SK-N-SH treated with all-trans-retinoic acid at 6 μM for 48 hours (cell line): ENCODE data around the gene KCNK4.
"Not testable (repeated sequence)": the region's sequence is repeated elsewhere in the genome, so short reads cannot be mapped to it uniquely, and the experiment has no call there.

Source experiments
- ATAC-seq: fragments of 200-7000 bp; cut with Tn5 transposase; 3 replicates; pipeline ENCODE4 v1.9.1; 2020; ENCODE audit warnings: mild to moderate bottlenecking, moderate library complexity
- ARNTL ChIP-seq: fragments of 450-650 bp; formaldehyde crosslinking; IDR thresholded peaks from 2 replicates; pipeline ENCODE4 v1.5.0; 2020; ENCODE audit warnings: low read depth, mild to moderate bottlenecking, moderate library complexity, borderline replicate concordance
- ESRRG ChIP-seq: fragments of 250-450 bp; sonication (Bioruptor Pico); IDR thresholded peaks from 2 replicates; pipeline ENCODE4 v1.6.1; 2021; ENCODE audit warnings: mild to moderate bottlenecking
- GLIS3 ChIP-seq: fragments of 250-450 bp; sonication (Bioruptor Pico); IDR thresholded peaks from 2 replicates; pipeline ENCODE4 v1.5.0; 2020; ENCODE audit warnings: mild to moderate bottlenecking, moderate library complexity
- ISL1 ChIP-seq: fragments of 250-450 bp; sonication (Bioruptor Pico); IDR thresholded peaks from 2 replicates; pipeline ENCODE4 v2.1.2; 2022; ENCODE audit warnings: mild to moderate bottlenecking, moderate library complexity
- OSR1 ChIP-seq: fragments of 250-450 bp; sonication (Bioruptor Pico); IDR thresholded peaks from 2 replicates; pipeline ENCODE4 v1.8.0; 2022; ENCODE audit warnings: moderate library complexity, mild to moderate bottlenecking, inconsistent platforms
- PPARA ChIP-seq: fragments of 250-450 bp; sonication (Bioruptor Pico); IDR thresholded peaks from 2 replicates; pipeline ENCODE4 v1.5.0; 2020; ENCODE audit warnings: mild to moderate bottlenecking, borderline replicate concordance
- RARB ChIP-seq: fragments of 250-450 bp; sonication (Bioruptor Pico); IDR thresholded peaks from 2 replicates; pipeline ENCODE4 v1.8.0; 2021; ENCODE audit warnings: mild to moderate bottlenecking, moderate library complexity
- SNAI2 ChIP-seq: fragments of 250-450 bp; sonication (Bioruptor Pico); IDR thresholded peaks from 2 replicates; pipeline ENCODE4 v1.5.0; 2020; ENCODE audit warnings: mild to moderate bottlenecking, moderate library complexity
- TOX ChIP-seq: fragments of 250-450 bp; sonication (Bioruptor Pico); IDR thresholded peaks from 2 replicates; pipeline ENCODE4 v1.8.0; 2021; ENCODE audit warnings: mild to moderate bottlenecking, moderate library complexity, borderline replicate concordance
- ZC3H10 ChIP-seq: fragments of 250-450 bp; sonication (Bioruptor Pico); IDR thresholded peaks from 2 replicates; pipeline ENCODE4 v1.5.1; 2021; ENCODE audit warnings: mild to moderate bottlenecking, moderate library complexity
- ZFP3 ChIP-seq: fragments of 250-450 bp; sonication (Bioruptor Pico); IDR thresholded peaks from 2 replicates; pipeline ENCODE4 v1.5.0; 2020; ENCODE audit warnings: mild to moderate bottlenecking, moderate library complexity
- ZNF565 ChIP-seq: fragments of 450-650 bp; formaldehyde crosslinking; conservative IDR thresholded peaks from 2 replicates; pipeline ENCODE4 v1.5.0; 2020; ENCODE audit warnings: low read depth, mild to moderate bottlenecking, moderate library complexity
- ZNF70 ChIP-seq: fragments of 450-650 bp; formaldehyde crosslinking; IDR thresholded peaks from 2 replicates; pipeline ENCODE4 v1.5.0; 2020; ENCODE audit warnings: mild to moderate bottlenecking, moderate library complexity
- TF ChIP-seq, protein P1 (sequence below): fragments of 250-450 bp; sonication (Bioruptor Pico); IDR thresholded peaks from 2 replicates; pipeline ENCODE4 v1.8.0; 2020; ENCODE audit warnings: mild to moderate bottlenecking, moderate library complexity, borderline replicate concordance
- TF ChIP-seq, protein P2 (sequence below): fragments of 250-450 bp; sonication (Bioruptor Pico); IDR thresholded peaks from 2 replicates; pipeline ENCODE4 v1.5.1; 2021; ENCODE audit warnings: mild to moderate bottlenecking, moderate library complexity
- TF ChIP-seq, protein P3 (sequence below): fragments of 250-450 bp; sonication (Bioruptor Pico); IDR thresholded peaks from 2 replicates; pipeline ENCODE4 v1.8.0; 2021; ENCODE audit warnings: low read depth, mild to moderate bottlenecking, moderate library complexity, borderline replicate concordance
- TF ChIP-seq, protein P4 (sequence below): fragments of 250-450 bp; sonication (Bioruptor Pico); IDR thresholded peaks from 2 replicates; pipeline ENCODE4 v1.5.0; 2020; ENCODE audit warnings: mild to moderate bottlenecking, moderate library complexity

KCNK4 gene

DNA sequence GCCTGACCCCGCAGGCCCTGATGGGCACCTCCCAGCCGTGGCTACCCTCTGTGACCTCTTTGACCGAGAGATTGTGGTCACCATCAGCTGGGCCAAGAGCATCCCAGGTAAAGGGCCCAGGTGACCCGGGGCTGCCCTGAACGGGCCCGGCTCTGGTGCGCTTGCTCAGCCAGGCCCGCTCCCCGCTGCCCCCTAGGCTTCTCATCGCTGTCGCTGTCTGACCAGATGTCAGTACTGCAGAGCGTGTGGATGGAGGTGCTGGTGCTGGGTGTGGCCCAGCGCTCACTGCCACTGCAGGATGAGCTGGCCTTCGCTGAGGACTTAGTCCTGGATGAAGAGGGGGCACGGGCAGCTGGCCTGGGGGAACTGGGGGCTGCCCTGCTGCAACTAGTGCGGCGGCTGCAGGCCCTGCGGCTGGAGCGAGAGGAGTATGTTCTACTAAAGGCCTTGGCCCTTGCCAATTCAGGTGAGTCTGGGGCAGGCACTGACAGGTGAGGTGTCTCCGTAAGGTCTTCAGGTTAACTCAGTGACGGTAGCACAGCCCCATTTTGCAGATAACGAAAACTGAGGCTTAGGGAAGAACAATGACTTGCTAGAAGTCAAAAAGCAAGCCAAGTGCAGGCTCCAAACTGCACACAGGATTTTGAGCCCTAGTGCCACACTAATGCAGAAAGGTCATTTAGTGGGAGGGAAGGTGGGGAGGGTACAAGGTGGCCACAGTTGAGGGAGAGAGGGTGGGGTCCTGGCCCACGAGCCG is 23.9 kb downstream of the KCNK4 start (continued):
- no peak for TF ChIP-seq ESRRG (CRISPR knock-in tag)

DNA sequence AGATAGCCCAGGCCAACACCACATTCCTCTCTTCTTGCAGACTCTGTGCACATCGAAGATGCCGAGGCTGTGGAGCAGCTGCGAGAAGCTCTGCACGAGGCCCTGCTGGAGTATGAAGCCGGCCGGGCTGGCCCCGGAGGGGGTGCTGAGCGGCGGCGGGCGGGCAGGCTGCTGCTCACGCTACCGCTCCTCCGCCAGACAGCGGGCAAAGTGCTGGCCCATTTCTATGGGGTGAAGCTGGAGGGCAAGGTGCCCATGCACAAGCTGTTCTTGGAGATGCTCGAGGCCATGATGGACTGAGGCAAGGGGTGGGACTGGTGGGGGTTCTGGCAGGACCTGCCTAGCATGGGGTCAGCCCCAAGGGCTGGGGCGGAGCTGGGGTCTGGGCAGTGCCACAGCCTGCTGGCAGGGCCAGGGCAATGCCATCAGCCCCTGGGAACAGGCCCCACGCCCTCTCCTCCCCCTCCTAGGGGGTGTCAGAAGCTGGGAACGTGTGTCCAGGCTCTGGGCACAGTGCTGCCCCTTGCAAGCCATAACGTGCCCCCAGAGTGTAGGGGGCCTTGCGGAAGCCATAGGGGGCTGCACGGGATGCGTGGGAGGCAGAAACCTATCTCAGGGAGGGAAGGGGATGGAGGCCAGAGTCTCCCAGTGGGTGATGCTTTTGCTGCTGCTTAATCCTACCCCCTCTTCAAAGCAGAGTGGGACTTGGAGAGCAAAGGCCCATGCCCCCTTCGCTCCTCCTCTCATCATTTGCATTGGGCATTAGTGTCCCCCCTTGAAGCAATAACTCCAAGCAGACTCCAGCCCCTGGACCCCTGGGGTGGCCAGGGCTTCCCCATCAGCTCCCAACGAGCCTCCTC is 24.8 kb downstream of the KCNK4 start:
- ATAC-seq = not testable (repeated sequence)

DNA sequence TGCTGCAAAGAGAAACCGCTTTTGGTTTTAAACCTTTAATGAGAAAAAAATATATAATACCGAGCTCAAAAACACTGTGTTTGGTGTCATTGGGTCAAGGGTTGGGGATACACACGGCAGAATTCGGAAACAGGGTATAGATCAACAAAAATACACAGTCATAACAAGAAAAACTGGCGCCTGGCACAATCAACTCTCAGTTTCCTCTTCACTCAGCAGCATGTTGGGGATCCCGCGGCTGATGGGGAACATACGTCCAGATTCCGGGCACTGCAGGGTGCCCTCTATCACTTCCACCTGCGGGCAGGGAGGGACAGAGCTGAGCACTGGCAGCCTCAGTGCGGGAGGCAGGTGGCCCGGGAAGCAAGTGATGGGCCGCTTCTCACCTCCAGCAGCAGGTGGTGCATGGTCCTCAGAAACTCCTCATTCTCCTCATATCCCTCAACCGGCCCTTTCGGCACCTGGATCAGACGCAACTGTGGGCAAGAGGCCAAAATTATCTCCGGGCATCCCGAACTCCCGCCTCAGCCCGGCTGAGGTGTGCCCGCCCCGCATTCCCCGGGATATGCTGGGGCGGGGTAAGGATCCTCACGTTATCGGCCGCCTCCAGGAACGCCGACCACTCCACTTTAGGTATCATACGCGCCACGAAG is 25.7 kb downstream of the KCNK4 start:
- no peak for TF ChIP-seq TOX (CRISPR knock-in tag)
- no peak for TF ChIP-seq ZFP3
- TF ChIP-seq, protein P1, sequence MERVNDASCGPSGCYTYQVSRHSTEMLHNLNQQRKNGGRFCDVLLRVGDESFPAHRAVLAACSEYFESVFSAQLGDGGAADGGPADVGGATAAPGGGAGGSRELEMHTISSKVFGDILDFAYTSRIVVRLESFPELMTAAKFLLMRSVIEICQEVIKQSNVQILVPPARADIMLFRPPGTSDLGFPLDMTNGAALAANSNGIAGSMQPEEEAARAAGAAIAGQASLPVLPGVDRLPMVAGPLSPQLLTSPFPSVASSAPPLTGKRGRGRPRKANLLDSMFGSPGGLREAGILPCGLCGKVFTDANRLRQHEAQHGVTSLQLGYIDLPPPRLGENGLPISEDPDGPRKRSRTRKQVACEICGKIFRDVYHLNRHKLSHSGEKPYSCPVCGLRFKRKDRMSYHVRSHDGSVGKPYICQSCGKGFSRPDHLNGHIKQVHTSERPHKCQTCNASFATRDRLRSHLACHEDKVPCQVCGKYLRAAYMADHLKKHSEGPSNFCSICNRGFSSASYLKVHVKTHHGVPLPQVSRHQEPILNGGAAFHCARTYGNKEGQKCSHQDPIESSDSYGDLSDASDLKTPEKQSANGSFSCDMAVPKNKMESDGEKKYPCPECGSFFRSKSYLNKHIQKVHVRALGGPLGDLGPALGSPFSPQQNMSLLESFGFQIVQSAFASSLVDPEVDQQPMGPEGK = no peak
- no peak for TF ChIP-seq PPARA (CRISPR knock-in tag)
- TF ChIP-seq, protein P2, sequence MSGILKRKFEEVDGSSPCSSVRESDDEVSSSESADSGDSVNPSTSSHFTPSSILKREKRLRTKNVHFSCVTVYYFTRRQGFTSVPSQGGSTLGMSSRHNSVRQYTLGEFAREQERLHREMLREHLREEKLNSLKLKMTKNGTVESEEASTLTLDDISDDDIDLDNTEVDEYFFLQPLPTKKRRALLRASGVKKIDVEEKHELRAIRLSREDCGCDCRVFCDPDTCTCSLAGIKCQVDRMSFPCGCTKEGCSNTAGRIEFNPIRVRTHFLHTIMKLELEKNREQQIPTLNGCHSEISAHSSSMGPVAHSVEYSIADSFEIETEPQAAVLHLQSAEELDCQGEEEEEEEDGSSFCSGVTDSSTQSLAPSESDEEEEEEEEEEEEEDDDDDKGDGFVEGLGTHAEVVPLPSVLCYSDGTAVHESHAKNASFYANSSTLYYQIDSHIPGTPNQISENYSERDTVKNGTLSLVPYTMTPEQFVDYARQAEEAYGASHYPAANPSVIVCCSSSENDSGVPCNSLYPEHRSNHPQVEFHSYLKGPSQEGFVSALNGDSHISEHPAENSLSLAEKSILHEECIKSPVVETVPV = no peak
- TF ChIP-seq, protein P3, sequence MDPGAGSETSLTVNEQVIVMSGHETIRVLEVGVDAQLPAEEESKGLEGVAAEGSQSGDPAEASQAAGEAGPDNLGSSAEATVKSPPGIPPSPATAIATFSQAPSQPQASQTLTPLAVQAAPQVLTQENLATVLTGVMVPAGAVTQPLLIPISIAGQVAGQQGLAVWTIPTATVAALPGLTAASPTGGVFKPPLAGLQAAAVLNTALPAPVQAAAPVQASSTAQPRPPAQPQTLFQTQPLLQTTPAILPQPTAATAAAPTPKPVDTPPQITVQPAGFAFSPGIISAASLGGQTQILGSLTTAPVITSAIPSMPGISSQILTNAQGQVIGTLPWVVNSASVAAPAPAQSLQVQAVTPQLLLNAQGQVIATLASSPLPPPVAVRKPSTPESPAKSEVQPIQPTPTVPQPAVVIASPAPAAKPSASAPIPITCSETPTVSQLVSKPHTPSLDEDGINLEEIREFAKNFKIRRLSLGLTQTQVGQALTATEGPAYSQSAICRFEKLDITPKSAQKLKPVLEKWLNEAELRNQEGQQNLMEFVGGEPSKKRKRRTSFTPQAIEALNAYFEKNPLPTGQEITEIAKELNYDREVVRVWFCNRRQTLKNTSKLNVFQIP (CRISPR knock-in tag) = no peak
- TF ChIP-seq ZNF565 (CRISPR knock-in tag) = no peak
- TF ChIP-seq ZNF70 (CRISPR knock-in tag) = no peak
- no peak for TF ChIP-seq ARNTL (CRISPR knock-in tag)
- no peak for TF ChIP-seq SNAI2 (CRISPR knock-in tag)
- TF ChIP-seq OSR1 = no peak
- TF ChIP-seq, protein P4, sequence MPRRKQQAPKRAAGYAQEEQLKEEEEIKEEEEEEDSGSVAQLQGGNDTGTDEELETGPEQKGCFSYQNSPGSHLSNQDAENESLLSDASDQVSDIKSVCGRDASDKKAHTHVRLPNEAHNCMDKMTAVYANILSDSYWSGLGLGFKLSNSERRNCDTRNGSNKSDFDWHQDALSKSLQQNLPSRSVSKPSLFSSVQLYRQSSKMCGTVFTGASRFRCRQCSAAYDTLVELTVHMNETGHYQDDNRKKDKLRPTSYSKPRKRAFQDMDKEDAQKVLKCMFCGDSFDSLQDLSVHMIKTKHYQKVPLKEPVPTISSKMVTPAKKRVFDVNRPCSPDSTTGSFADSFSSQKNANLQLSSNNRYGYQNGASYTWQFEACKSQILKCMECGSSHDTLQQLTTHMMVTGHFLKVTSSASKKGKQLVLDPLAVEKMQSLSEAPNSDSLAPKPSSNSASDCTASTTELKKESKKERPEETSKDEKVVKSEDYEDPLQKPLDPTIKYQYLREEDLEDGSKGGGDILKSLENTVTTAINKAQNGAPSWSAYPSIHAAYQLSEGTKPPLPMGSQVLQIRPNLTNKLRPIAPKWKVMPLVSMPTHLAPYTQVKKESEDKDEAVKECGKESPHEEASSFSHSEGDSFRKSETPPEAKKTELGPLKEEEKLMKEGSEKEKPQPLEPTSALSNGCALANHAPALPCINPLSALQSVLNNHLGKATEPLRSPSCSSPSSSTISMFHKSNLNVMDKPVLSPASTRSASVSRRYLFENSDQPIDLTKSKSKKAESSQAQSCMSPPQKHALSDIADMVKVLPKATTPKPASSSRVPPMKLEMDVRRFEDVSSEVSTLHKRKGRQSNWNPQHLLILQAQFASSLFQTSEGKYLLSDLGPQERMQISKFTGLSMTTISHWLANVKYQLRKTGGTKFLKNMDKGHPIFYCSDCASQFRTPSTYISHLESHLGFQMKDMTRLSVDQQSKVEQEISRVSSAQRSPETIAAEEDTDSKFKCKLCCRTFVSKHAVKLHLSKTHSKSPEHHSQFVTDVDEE (CRISPR knock-in tag) = no peak
- TF ChIP-seq RARB = no peak
- no peak for TF ChIP-seq ISL1
- TF ChIP-seq, all 23 proteins: peak for 0
- peak; percentile 5 for ATAC-seq

DNA sequence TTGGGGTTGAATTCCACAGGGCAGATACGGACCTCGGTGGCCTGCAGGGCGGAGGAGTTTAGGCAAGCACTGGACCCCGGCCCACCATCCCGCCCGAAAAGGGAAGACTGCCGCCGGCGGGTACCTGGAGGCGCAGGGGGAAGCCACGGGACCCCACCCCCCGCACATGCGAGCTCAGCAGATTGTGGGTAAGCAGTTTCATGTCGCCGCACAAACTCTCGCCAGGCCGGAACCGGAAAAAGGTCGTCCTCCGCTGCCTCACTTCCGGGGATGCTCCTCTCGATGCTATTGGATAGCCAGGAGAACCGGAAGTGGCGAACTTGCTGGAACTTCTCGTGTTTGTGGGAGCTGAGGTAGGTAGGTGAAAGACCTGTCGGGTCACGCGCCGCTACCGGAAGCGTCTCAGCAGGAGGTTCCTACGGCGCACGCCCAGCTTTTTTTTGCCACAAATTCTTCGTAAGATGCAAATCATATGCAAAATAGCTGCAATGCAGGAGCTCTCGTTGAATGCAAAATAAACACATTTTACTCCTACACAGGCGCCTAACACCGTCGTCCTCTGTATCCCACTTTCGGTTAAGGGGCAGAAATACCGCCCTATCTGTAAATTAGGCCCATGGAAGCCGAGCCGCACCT is 26.3 kb downstream of the KCNK4 start, which contains the start of gene TRMT112:
Gene TRMT112 (minus strand): TSS at position 235 of the 636 bp plus-strand sequence. CDS start 33 bp downstream, at position 202.
- TF ChIP-seq, protein P2 = no peak
- TF ChIP-seq GLIS3 (CRISPR knock-in tag) (no peak), ZC3H10 (no peak), OSR1 (no peak), ISL1 (no peak), PPARA (CRISPR knock-in tag) (no peak), ZNF565 (CRISPR knock-in tag) (no peak), TOX (CRISPR knock-in tag) (no peak)
- TF ChIP-seq, protein P3 (CRISPR knock-in tag) = no peak
- TF ChIP-seq, protein P4 (CRISPR knock-in tag) = no peak

More for the DNA sequence above, 26.3 kb downstream of the KCNK4 start, which contains the start of gene TRMT112:
- ATAC-seq = peak; percentile 89
